Heart left ventricle (tissue), 16 donors: ENCODE measurements around the gene FAM50B. TPM values are rescaled to one million over a fixed set of nuclear protein-coding genes. Genes with fewer than 3 reads are reported as not detected.

Experiments used
- ATAC-seq, 4 donors: fragments of 200-7000 bp; cut with Tn5 transposase; one replicate each; pipeline ENCODE4 v1.9.1; 2020 to 2022; ENCODE audit warnings: moderate library complexity in 4 of 4, mild to moderate bottlenecking in 3 of 4, moderate number of reproducible peaks in 1 of 4
- DNase-seq, 5 donors: peaks; one replicate each; pipeline ENCODE4 v3.0.0-alpha.2; 2020
- H3K27ac ChIP-seq, 12 donors: fragments of 200-600 bp; sonication (generic) in 4 of 12; one replicate each; pipeline versions ENCODE4 v1.5.0 to v1.8.0; 2016 to 2022; ENCODE audit warnings: mild to moderate bottlenecking in 2 of 12
- H3K27me3 ChIP-seq, 9 donors: fragments of 200-600 bp; sonication (generic) in 2 of 9; one replicate each; pipeline versions ENCODE4 v1.5.1 to v1.8.0; 2016 to 2022; ENCODE audit warnings: mild to moderate bottlenecking in 3 of 9
- H3K36me3 ChIP-seq, 9 donors: fragments of 200-600 bp; sonication (generic) in 2 of 9; one replicate each; pipeline versions ENCODE4 v1.5.0 to v1.8.0; 2018 to 2022; ENCODE audit warnings: mild to moderate bottlenecking in 2 of 9
- H3K4me1 ChIP-seq, 12 donors: fragments of 200-600 bp; sonication (generic) in 4 of 12; one replicate each; pipeline versions ENCODE4 v1.5.0 to v1.8.0; 2016 to 2022; ENCODE audit warnings: mild to moderate bottlenecking in 3 of 12
- H3K4me3 ChIP-seq, 12 donors: fragments of 200-600 bp; sonication (generic) in 4 of 12; one replicate each; pipeline versions ENCODE4 v1.5.0 to v1.8.0; 2017 to 2022; ENCODE audit warnings: mild to moderate bottlenecking in 9 of 12, moderate library complexity in 4 of 12
- H3K9me3 ChIP-seq, 12 donors: fragments of 200-600 bp; sonication (generic) in 4 of 12; one replicate each; pipeline versions ENCODE4 v1.5.0 to v1.8.0; 2016 to 2022; ENCODE audit warnings: mild to moderate bottlenecking in 1 of 12
- POLR2A ChIP-seq, 2 donors: fragments of 450-650 bp; IDR thresholded peaks; one replicate each; pipeline ENCODE4 v1.6.1; 2017; ENCODE audit warnings: antibody characterized with exemption in 2 of 2, mild to moderate bottlenecking in 2 of 2, moderate library complexity in 2 of 2
- WGBS, 4 donors: extraction: QIAGEN DNeasy Blood & Tissue Kit in 2 of 4; methylation state at CpG; one replicate each; pipeline versions ENCODE4 v1.1.5 to v1.1.7; 2013 to 2018; 5-methylcytosine and 5-hydroxymethylcytosine counted together
- intact Hi-C, 10 donors: fragments of 100-400 bp; cut with DNase I; formaldehyde crosslinking; loops; one replicate each; pipeline versions ENCODE4 v1.11.1 to v1.14.2; 2022
- polyA plus RNA-seq, 2 donors: library from polyadenylated mRNA; stranded (reverse); fragments of 200-250 nt; gene quantifications; one replicate each; pipeline ENCODE4 v1.2.3, GENCODE V29; 2013
- total RNA-seq, 9 donors: library from RNA; depleted of rRNA in 2 of 9; stranded (reverse); fragments of >200 nt in 2 of 9; fragmentation: NEBNext Ultra II Directional in 3 of 9; extraction: Animal tissue kit (Norgen Biotek cat#: 25700) in 3 of 9; gene quantifications; one replicate each; pipeline versions ENCODE4 v1.1.0 to v1.2.4, GENCODE V29; 2016 to 2023
- TF ChIP-seq, protein P1 (sequence below), 12 donors: fragments of 200-600 bp; sonication (generic) in 4 of 12; IDR thresholded peaks; one replicate each; pipeline versions ENCODE4 v1.5.0 to v1.8.0; 2018 to 2022; ENCODE audit warnings: antibody characterized with exemption in 12 of 12, mild to moderate bottlenecking in 5 of 12
- donor health status: ischemic (EF 13 %, LVEDD 7.1; RV severe dilation, severe dysfunction).
- donor health status: healthy with polysubstance abuse.
- donor health status: DM: no; HTN: yes; CAD: no.
- donor health status: DM: no; HTN: no; CAD: no.
- donor health status: ischemic (EF 25% LVEDD 6.9; RV normal size, moderate dysfunction).
- donor health status: ischemic (EF 25% LVEDD 5.7; RV mildly dilated, moderate dysfunction).
- donor health status: healthy.
- donor health status: DM: yes; HTN: yes; CAD: no.
- donor health status: ischemic (EF 35%, LVEDD 5.7; RV mildly dilated, moderate dysfunction).
- donor health status: nonischemic (EF 11% LVEDD 7.7; RV severe dilation, severe dysfunction).
- donor health status: DM: yes; HTN: yes; CAD: no.
- donor health status: PGD.
- donor health status: ischemic (EF 29% LVEDD 5.4; RV normal size, mild dysfunction).
- donor health status: nonischemic (EF 23%, LVEDD 6.1; RV moderate dilation, normal function).

The FAM50B gene
- total and polyA plus RNA-seq, 11 donors: 11.7 to 29.1 (median 21.5) TPM

DNA sequence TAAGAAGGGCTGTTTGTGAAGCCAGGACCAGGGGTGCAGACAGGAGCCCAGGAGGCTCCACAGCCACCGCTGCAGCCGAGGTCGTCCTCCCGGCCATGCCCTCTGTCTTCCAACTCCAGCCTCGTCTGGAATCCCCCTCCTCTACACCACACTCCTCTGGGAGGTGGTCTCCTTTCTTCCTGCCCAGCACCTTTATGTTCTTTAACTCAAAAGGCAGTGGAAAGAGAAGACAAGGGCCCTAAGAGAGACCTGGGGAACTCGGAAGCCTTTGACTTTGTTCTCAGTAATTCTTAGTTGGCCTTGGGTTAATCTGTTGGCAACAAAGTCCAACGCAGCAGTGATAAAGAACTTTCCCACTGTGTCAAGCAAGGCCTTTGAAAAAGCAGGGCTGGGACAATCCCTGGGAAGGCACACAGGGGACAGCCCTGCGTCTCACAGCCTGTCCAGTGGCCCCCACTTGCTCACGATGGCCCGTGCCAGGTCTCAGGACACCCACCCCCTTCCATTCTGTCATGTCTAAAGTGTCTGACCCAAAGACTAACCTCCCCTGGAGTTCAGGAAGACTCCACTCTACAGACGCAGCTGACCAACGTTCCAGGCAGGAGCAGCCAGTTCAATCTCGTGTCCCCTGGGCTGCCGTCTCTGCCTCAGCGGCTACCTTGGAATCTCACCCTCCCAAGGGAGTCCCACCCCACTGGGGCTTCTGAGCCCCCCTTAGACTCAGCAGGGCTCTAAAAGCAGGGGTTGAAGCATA is 42.8 kb upstream of the FAM50B start:
- Histone ChIP-seq H3K9me3 (no peaks in the 10 kb centered on the region), H3K4me3 (no peak overlapping the region), H3K4me1 (peaks cover 0 to 43% (median 23%) of the 10 kb centered on the region in 12 donors), H3K27me3 (no peaks in the 10 kb centered on the region), H3K27ac (peak overlapping the region in 4 of 12 donors; percentile 4 to 55 (median 34)), H3K36me3 (no peaks in the 10 kb centered on the region)
- ATAC-seq (no peak), DNase-seq (no peak)
- intact Hi-C loops: loop anchor here in 1 of 10 donors (10.0 kb wide), 1 partner anchor 52 kb away; the partner anchor contains the start of gene PXDC1
- TF ChIP-seq, protein P1, sequence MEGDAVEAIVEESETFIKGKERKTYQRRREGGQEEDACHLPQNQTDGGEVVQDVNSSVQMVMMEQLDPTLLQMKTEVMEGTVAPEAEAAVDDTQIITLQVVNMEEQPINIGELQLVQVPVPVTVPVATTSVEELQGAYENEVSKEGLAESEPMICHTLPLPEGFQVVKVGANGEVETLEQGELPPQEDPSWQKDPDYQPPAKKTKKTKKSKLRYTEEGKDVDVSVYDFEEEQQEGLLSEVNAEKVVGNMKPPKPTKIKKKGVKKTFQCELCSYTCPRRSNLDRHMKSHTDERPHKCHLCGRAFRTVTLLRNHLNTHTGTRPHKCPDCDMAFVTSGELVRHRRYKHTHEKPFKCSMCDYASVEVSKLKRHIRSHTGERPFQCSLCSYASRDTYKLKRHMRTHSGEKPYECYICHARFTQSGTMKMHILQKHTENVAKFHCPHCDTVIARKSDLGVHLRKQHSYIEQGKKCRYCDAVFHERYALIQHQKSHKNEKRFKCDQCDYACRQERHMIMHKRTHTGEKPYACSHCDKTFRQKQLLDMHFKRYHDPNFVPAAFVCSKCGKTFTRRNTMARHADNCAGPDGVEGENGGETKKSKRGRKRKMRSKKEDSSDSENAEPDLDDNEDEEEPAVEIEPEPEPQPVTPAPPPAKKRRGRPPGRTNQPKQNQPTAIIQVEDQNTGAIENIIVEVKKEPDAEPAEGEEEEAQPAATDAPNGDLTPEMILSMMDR (IDR thresholded peaks at IDR 0.05): no peak
- WGBS, 4 donors: 53 to 63% (median 60%) methylated on average over 13 to 15 of the region's 15 CpGs

DNA sequence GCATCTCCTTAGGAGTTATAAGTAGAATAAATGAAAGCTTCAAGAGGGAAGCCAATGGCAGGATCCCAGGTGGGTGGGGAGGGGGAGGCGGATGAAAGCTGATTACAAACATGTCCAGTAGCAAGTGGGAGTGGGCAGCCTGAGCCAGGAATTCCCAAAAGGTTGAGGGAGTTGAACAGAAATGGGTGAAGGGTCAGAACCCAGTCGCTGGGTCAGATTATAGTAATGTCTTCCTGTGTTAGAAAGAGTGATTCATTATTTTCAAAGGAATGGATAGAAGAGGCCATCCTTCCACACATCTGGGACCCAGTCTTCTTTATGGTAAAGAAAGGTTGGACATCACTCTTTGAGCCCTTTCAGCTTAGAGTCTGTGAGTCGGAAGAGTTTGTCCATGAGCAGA is 41.0 kb upstream of the FAM50B start:
- no peaks in the 10 kb centered on the region for H3K36me3 ChIP-seq
- H3K27ac ChIP-seq: peak overlapping the region in 4 of 12 donors; percentile 5 to 47 (median 16)
- no peak for DNase-seq
- TF ChIP-seq POLR2A (IDR thresholded peaks at IDR 0.05): no peak
- 77 to 84% (median 81%) methylated on average over 3 of the region's 3 CpGs for WGBS, 4 donors
- H3K9me3 ChIP-seq: no peaks in the 10 kb centered on the region
- no peak overlapping the region for H3K4me3 ChIP-seq
- H3K4me1 ChIP-seq: peaks cover 3 to 46% (median 32%) of the 10 kb centered on the region in 12 donors
- no peaks in the 10 kb centered on the region for H3K27me3 ChIP-seq
- intact Hi-C loops: loop anchor here in 1 of 10 donors (10.0 kb wide), 1 partner anchor 53 kb away; the partner anchor contains the start of gene PXDC1
- ATAC-seq: peak in 2 of 4 donors; percentile 4 to 21

DNA sequence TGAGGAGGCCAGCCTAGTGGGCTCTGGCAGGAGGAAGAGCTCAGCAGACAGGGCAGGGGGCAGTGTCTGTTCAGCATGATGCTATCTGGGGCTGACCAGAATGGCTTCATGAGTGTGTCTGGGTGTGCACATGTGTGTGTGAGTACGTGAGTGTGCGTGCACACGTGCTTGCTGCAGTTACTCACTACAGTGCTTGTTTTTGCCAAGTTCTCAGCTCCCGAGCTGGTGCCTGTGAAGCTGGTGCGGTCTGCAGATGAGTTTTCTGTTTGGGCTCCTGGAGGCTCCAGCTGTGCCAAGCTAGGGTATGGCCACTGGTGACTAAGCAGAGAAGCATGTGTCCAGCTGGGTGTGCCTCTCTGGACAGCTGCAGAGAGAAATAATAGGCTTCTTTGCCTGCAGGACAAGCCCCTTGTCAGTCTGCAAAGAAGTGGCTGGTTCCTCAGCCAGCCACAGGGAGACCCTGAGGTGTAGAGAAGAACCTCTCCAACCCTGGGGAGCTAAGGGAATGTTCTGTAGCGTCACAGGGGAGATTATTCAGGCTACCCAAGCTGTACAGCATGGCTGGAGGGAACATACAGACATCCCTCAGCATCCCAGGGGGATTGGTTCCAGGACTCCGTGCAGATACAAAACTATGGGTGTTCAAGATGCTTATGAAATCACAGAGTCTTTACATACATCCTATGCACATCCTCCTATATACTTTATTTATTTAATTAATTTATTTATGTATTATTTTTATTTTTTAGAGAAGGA is 40.2 kb upstream of the FAM50B start:
- H3K27me3 ChIP-seq: no peaks in the 10 kb centered on the region
- WGBS, 4 donors: 67 to 78% (median 68%) methylated on average over 7 of the region's 7 CpGs
- intact Hi-C loops: loop anchor here in 1 of 10 donors (10.0 kb wide), 1 partner anchor 54 kb away; the partner anchor contains the start of gene PXDC1
- no peaks in the 10 kb centered on the region for H3K9me3 ChIP-seq
- TF ChIP-seq POLR2A (IDR thresholded peaks at IDR 0.05): no peak
- TF ChIP-seq, protein P1 (IDR thresholded peaks at IDR 0.05): no peak
- ATAC-seq: peak; percentile 19 to 78 (median 61)
- H3K36me3 ChIP-seq: no peaks in the 10 kb centered on the region
- H3K4me3 ChIP-seq: no peak overlapping the region
- H3K27ac ChIP-seq: peak overlapping the region in 5 of 12 donors; percentile 4 to 47 (median 8)
- H3K4me1 ChIP-seq: peaks cover 0 to 50% (median 35%) of the 10 kb centered on the region in 12 donors
- DNase-seq: peak in 3 of 5 donors; percentile 43 to 67 (median 61)

DNA sequence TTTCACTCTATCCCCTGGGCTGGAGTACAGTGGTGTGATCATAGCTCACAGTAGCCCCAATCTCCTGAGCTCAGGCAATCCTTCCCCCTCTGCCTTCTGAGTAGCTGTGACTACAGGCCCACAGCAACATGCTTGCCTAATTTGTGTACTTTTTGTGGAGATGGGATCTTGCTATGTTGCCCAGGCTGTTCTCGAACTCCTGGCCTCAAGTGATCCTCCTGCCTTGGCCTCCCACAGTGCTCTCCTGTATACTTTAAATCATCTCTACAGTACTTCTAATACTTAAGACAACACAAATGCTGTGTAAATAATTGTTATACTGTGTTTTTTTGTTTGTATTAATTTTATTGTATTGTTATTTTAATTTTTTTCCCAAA is 39.7 kb upstream of the FAM50B start:
- H3K4me1 ChIP-seq: peaks cover 0 to 46% (median 33%) of the 10 kb centered on the region in 12 donors

More for the DNA sequence above, 39.7 kb upstream of the FAM50B start:
- H3K27ac ChIP-seq: peak overlapping the region in 3 of 12 donors; percentile 5 to 20 (median 8)
- no peaks in the 10 kb centered on the region for H3K27me3 ChIP-seq
- H3K36me3 ChIP-seq: no peaks in the 10 kb centered on the region
- WGBS, 4 donors: 96 to 100% (median 100%) methylated on average over 1 of the region's 1 CpG
- DNase-seq: no peak
- H3K4me3 ChIP-seq: no peak overlapping the region
- intact Hi-C loops: loop anchor here in 1 of 10 donors (10.0 kb wide), 1 partner anchor 55 kb away; the partner anchor contains the start of gene PXDC1
- H3K9me3 ChIP-seq: no peaks in the 10 kb centered on the region
- TF ChIP-seq, protein P1 (IDR thresholded peaks at IDR 0.05): no peak
- TF ChIP-seq POLR2A (IDR thresholded peaks at IDR 0.05): no peak
- ATAC-seq: no peak
